K562 (cell line): ENCODE measurements around the gene SNX18. TPM values are rescaled to one million over a fixed set of nuclear protein-coding genes. Genes with fewer than 3 reads are reported as not detected.

Source experiments
- ATAC-seq: fragments of 200-7000 bp; cut with Tn5 transposase; 3 replicates; pipeline ENCODE4 v1.9.1; 2020; ENCODE audit warnings: moderate library complexity
- BruUV-seq: library from RNA; stranded (reverse); fragments of 400-500 nt; replicated peaks from 2 replicates; lab custom pipeline; 2021; lab: Mats Ljungman, UMichigan
- CTCF ChIA-PET: fragments of 300-600 bp; formaldehyde crosslinking; extraction: SDS; loops from one replicate; lab custom pipeline; 2021; ENCODE audit warnings: low intra/inter-chr PET ratio; lab: Yijun Ruan, JAX
- POLR2A ChIA-PET: fragments of 300-600, 350-650 bp; sonication (Branson Sonifier 250); formaldehyde crosslinking; extraction: SDS; loops from one replicate; lab custom pipeline; 2021; ENCODE audit warnings: antibody characterized with exemption, inconsistent platforms; lab: Yijun Ruan, JAX
- DNase-seq, 4 experiments: peaks; one replicate each; pipeline versions ENCODE4 v3.0.0 to v3.0.0-alpha.2; 2011 to 2018; ENCODE audit warnings: low spot score in 3 of 4, mixed read lengths in 3 of 4; ENCODE audit errors: extremely low read depth in 1 of 4
- FAIRE-seq: peaks from 2 replicates; lab custom pipeline; 2011; peaks lifted over from hg19 to GRCh38; lab: Jason Lieb, UNC
- H2AFZ ChIP-seq: 2 replicates; pipeline ENCODE4 v1.6.0; 2011; ENCODE audit warnings: low read depth, low read length, control low read depth, inconsistent platforms
- H3K27ac ChIP-seq: fragments of 200-600 bp; 3 replicates; pipeline ENCODE4 v1.8.0; 2011; ENCODE audit warnings: low read depth, mild to moderate bottlenecking, control low read depth, inconsistent platforms, low read length, moderate library complexity, mixed read lengths; ENCODE audit errors: extremely low read depth
- H3K27me3 ChIP-seq, 2 experiments: fragments of 300-600 bp in 1 of 2; 2 replicates in 1 of 2; 3 replicates in 1 of 2; pipeline versions ENCODE4 v1.6.0 to v1.8.0; 2011; ENCODE audit warnings: inconsistent platforms in 2 of 2, low read length in 2 of 2, mild to moderate bottlenecking in 1 of 2, mixed read lengths in 1 of 2, moderate library complexity in 1 of 2; ENCODE audit not compliant: control insufficient read depth in 2 of 2, insufficient read depth in 2 of 2
- H3K36me3 ChIP-seq: fragments of 300-600 bp; 3 replicates; pipeline ENCODE4 v1.8.0; 2011; ENCODE audit warnings: mild to moderate bottlenecking, low read length, inconsistent platforms; ENCODE audit not compliant: control insufficient read depth, insufficient read depth
- H3K4me1 ChIP-seq, 2 experiments: fragments of 200-600 bp in 1 of 2; replicated peaks in 1 of 2; 2 replicates in 1 of 2; 3 replicates in 1 of 2; pipeline versions ENCODE4 v1.5.1 to v1.8.0; 2011; ENCODE audit warnings: inconsistent platforms in 2 of 2, low read length in 2 of 2, mild to moderate bottlenecking in 1 of 2, mixed read lengths in 1 of 2, moderate library complexity in 1 of 2; ENCODE audit not compliant: control insufficient read depth in 2 of 2, insufficient read depth in 2 of 2
- H3K4me2 ChIP-seq: 2 replicates; pipeline ENCODE4 v1.6.1; 2011; ENCODE audit warnings: low read length, control low read depth, inconsistent platforms, mixed read lengths; ENCODE audit not compliant: insufficient read depth
- H3K4me3 ChIP-seq: fragments of 200-600 bp; sonication (generic), shearing (Covaris generic); 2 replicates; pipeline ENCODE4 v1.5.1; 2016; ENCODE audit warnings: control low read depth, inconsistent platforms
- H3K79me2 ChIP-seq: fragments of 200-600 bp; 3 replicates; pipeline ENCODE4 v1.8.0; 2011; ENCODE audit warnings: low read length, inconsistent platforms; ENCODE audit not compliant: control insufficient read depth, insufficient read depth
- H3K9ac ChIP-seq, 2 experiments: 2 replicates each; pipeline versions ENCODE4 v1.6.0 to v1.6.1; 2011; ENCODE audit warnings: low read depth in 2 of 2, low read length in 2 of 2, control low read depth in 1 of 2, inconsistent platforms in 1 of 2, mild to moderate bottlenecking in 1 of 2, mixed read lengths in 1 of 2; ENCODE audit not compliant: insufficient read depth in 1 of 2
- H3K9me1 ChIP-seq: one replicate; pipeline ENCODE4 v1.6.0; 2011; ENCODE audit warnings: inconsistent platforms, mild to moderate bottlenecking, low read length, moderate library complexity; ENCODE audit not compliant: control insufficient read depth, insufficient read depth
- H3K9me3 ChIP-seq: replicated peaks from 2 replicates; pipeline ENCODE4 v1.5.1; 2011; ENCODE audit warnings: low read depth, low read length, inconsistent platforms; ENCODE audit not compliant: control insufficient read depth, insufficient read depth
- H4K20me1 ChIP-seq: replicated peaks from 2 replicates; pipeline ENCODE4 v1.6.1; 2011; ENCODE audit warnings: low read length, inconsistent platforms, mixed read lengths; ENCODE audit not compliant: control insufficient read depth, insufficient read depth
- ATF1 ChIP-seq, 2 experiments: fragments of 450-650 bp in 1 of 2; IDR thresholded peaks; 2 replicates each; pipeline ENCODE4 v1.6.1; 2016; ENCODE audit warnings: missing compliant biosample characterization in 1 of 2, missing genetic modification characterization in 1 of 2
- BRF1 ChIP-seq: IDR thresholded peaks from 3 replicates; pipeline ENCODE4 v1.6.1; 2011; ENCODE audit warnings: borderline replicate concordance, mild to moderate bottlenecking; ENCODE audit not compliant: insufficient read length; ENCODE audit errors: extremely low read depth
- CBX8 ChIP-seq: fragments of 200-600 bp; sonication (generic); IDR thresholded peaks from 2 replicates; pipeline ENCODE4 v1.6.1; 2012; ENCODE audit warnings: borderline replicate concordance, mixed run types, low read depth, mild to moderate bottlenecking, moderate library complexity, mixed read lengths, low read length, control low read depth, inconsistent platforms; ENCODE audit not compliant: poor library complexity, severe bottlenecking; ENCODE audit errors: extremely low read depth
- CHD2 ChIP-seq: IDR thresholded peaks from 2 replicates; pipeline ENCODE4 v1.6.1; 2011; ENCODE audit warnings: low read depth, low read length
- KDM2B ChIP-seq: fragments of 250-450 bp; sonication (Bioruptor Pico); IDR thresholded peaks from 2 replicates; pipeline ENCODE4 v1.8.0; 2021; ENCODE audit warnings: mild to moderate bottlenecking, moderate library complexity
- NFE2 ChIP-seq: IDR thresholded peaks from 2 replicates; pipeline ENCODE4 v1.6.1; 2014; ENCODE audit warnings: antibody characterized with exemption, low read depth
- PHF8 ChIP-seq: fragments of 200-600 bp; sonication (generic); IDR thresholded peaks from 2 replicates; pipeline ENCODE4 v1.6.1; 2012; ENCODE audit warnings: mixed run types, mild to moderate bottlenecking, inconsistent platforms, low read length, moderate library complexity, borderline replicate concordance
- PTRF ChIP-seq: fragments of 450-650 bp; IDR thresholded peaks from 2 replicates; pipeline ENCODE4 v1.6.1; 2016; ENCODE audit warnings: mild to moderate bottlenecking, missing genetic modification characterization, missing compliant biosample characterization
- SMARCE1 ChIP-seq: fragments of 450-650 bp; IDR thresholded peaks from 2 replicates; pipeline ENCODE4 v1.7.1; 2016; ENCODE audit warnings: mild to moderate bottlenecking
- TAF7 ChIP-seq: fragments of 450-650 bp; IDR thresholded peaks from 2 replicates; pipeline ENCODE4 v1.6.1; 2016; ENCODE audit warnings: missing genetic modification characterization, missing compliant biosample characterization
- ZNF431 ChIP-seq: sonication (generic); formaldehyde crosslinking; IDR thresholded peaks from 2 replicates; pipeline ENCODE4 v1.8.0; 2022; ENCODE audit warnings: mild to moderate bottlenecking, missing genetic modification reagents
- ZNF764 ChIP-seq: fragments of 250-450 bp; sonication (Bioruptor Pico); IDR thresholded peaks from 2 replicates; pipeline ENCODE4 v1.4.0; 2020; ENCODE audit warnings: low read depth, mild to moderate bottlenecking, moderate library complexity
- WGBS: fragments of 100-300 bp; shearing (Covaris generic); methylation state at CpG from one replicate; pipeline ENCODE4 v1.1.6; 2016; ENCODE audit warnings: low coverage, mixed read lengths; ENCODE audit not compliant: insufficient coverage; ENCODE audit errors: missing lambda C conversion rate; 5-methylcytosine and 5-hydroxymethylcytosine counted together
- in situ Hi-C: fragments of 300-500 bp; cut with MboI; formaldehyde crosslinking; loops from 4 replicates; pipeline ENCODE4 v1.15.0; 2018; ENCODE audit warnings: inconsistent platforms, mixed read lengths
- intact Hi-C: fragments of 100-400 bp; cut with micrococcal nuclease; formaldehyde crosslinking; loops from 2 replicates; pipeline ENCODE4 v1.14.2; 2022
- polyA plus RNA-seq, 8 experiments: library from polyadenylated mRNA; depleted of rRNA in 4 of 8; stranded (reverse) in 5 of 8; unstranded in 3 of 8; fragments of >200 nt; fragmentation: Nextera tagmentation in 2 of 8; fragmentation: Illumina TruSeq in 1 of 8; extraction: Ambion mirVana in 2 of 8; extraction: Trizol in 1 of 8; gene quantifications; 2 replicates each; pipeline versions ENCODE4 v1.2.1 to v1.2.3, GENCODE V29; 2011 to 2014; ENCODE audit warnings: inconsistent platforms in 1 of 8, missing spikeins in 1 of 8
- total RNA-seq, 7 experiments: library from RNA; depleted of rRNA in 6 of 7; stranded (reverse); fragments of >200 nt in 6 of 7; fragmentation: Illumina TruSeq in 2 of 7; extraction: Trizol in 2 of 7; gene quantifications; 2 replicates each; pipeline versions ENCODE4 v1.2.1 to v1.2.3, GENCODE V29; 2011 to 2021; ENCODE audit warnings: low replicate concordance in 1 of 7
- TF ChIP-seq, protein P1 (sequence below): fragments of 250-450 bp; sonication (Bioruptor Pico); IDR thresholded peaks from 2 replicates; pipeline ENCODE4 v1.8.0; 2021; ENCODE audit warnings: moderate library complexity, mild to moderate bottlenecking, inconsistent platforms
- TF ChIP-seq, protein P2 (sequence below): fragments of 250-450 bp; sonication (Bioruptor Pico); IDR thresholded peaks from 2 replicates; pipeline ENCODE4 v1.8.0; 2022; ENCODE audit warnings: inconsistent platforms
- TF ChIP-seq, protein P3 (sequence below): IDR thresholded peaks from 3 replicates; pipeline ENCODE4 v1.6.1; 2011; ENCODE audit warnings: borderline replicate concordance, mild to moderate bottlenecking, moderate library complexity; ENCODE audit not compliant: insufficient read length; ENCODE audit errors: extremely low read depth

Gene SNX18
- total and polyA plus RNA-seq, 9 of the 15 experiments (the other 6 are each of a cell fraction or from before 2014, with no cell fraction given): 2.3 to 8.8 (median 6.0) TPM

DNA sequence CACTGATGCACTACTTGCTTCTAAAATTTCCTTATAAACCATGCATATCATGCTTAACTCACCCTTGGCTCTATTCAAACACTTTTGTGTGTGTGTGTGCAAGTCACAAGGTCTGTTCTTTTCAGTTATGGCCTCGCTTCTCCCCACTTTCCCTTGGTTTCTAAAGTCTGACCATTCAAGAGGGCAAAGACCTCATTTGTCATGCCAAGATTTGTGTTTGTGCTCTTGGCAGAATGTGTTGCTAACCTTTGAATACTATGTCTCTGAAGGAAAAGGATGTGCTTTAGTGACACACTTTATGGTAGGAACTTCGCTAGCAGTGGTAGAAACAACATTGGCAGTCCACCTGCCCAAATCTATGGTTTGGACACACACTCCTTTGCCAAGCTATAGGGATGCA, 50.4 kb downstream of the SNX18 start (continued):
- TF ChIP-seq, protein P1, sequence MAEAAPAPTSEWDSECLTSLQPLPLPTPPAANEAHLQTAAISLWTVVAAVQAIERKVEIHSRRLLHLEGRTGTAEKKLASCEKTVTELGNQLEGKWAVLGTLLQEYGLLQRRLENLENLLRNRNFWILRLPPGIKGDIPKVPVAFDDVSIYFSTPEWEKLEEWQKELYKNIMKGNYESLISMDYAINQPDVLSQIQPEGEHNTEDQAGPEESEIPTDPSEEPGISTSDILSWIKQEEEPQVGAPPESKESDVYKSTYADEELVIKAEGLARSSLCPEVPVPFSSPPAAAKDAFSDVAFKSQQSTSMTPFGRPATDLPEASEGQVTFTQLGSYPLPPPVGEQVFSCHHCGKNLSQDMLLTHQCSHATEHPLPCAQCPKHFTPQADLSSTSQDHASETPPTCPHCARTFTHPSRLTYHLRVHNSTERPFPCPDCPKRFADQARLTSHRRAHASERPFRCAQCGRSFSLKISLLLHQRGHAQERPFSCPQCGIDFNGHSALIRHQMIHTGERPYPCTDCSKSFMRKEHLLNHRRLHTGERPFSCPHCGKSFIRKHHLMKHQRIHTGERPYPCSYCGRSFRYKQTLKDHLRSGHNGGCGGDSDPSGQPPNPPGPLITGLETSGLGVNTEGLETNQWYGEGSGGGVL (CRISPR knock-in tag): no peak
- TF ChIP-seq CHD2: no peak

DNA sequence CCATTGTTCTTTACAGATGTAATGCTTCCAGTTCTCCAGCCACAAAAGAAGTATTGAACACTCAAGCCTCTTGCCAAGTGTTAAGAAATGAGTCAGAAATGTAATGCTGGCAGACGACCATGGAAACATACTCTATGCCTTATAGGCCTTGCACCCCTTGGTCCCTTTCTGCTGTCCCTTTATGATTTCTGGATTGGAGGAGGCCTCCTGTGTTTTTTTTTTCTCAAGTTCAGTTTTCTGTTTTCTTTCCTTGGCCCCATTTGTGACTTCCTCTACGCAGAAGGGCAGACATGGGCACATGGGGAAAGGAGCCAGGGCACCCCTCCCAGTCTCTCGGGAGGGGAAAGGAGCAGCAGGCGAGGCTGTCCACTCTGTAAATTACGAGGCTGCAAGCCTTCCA, 53.4 kb downstream of the SNX18 start:
- WGBS: 6% methylated on average over 4 of the region's 5 CpGs
- Histone ChIP-seq H3K4me2 (no peak overlapping the region), H2AFZ (no peak overlapping the region), H3K4me3 (no peak overlapping the region), H3K36me3 (no peaks in the 10 kb centered on the region), H4K20me1 (no peaks in the 10 kb centered on the region), H3K79me2 (no peaks in the 10 kb centered on the region), H3K9ac (no peak overlapping the region), H3K27me3 (peaks cover 12 to 19% of the 10 kb centered on the region in 2 experiments), H3K9me3 (no peaks in the 10 kb centered on the region; the same call in 1 of the 2 replicates), H3K27ac (no peak overlapping the region), H3K4me1 (no peaks in the 10 kb centered on the region), H3K9me1 (no peaks in the 10 kb centered on the region)
- no peak for ATAC-seq
- BruUV-seq: no TSS peak
- ChIA-PET CTCF (no interaction called here), POLR2A (no interaction called here)
- intact Hi-C loops (no loop called here), in situ Hi-C loops (no loop called here)
- TF ChIP-seq BRF1 (no peak), PHF8 (no peak), ZNF764 (CRISPR knock-in tag) (no peak), PTRF (tag) (no peak), ZNF431 (CRISPR knock-in tag) (no peak), KDM2B (CRISPR knock-in tag) (no peak), TAF7 (no peak), SMARCE1 (no peak), NFE2 (no peak), ATF1 (CRISPR knock-in tag; IDR thresholded peaks at IDR 0.05) (no peak), ATF1 (tag; IDR thresholded peaks at IDR 0.05) (no peak), CBX8 (no peak)
- TF ChIP-seq, protein P2, sequence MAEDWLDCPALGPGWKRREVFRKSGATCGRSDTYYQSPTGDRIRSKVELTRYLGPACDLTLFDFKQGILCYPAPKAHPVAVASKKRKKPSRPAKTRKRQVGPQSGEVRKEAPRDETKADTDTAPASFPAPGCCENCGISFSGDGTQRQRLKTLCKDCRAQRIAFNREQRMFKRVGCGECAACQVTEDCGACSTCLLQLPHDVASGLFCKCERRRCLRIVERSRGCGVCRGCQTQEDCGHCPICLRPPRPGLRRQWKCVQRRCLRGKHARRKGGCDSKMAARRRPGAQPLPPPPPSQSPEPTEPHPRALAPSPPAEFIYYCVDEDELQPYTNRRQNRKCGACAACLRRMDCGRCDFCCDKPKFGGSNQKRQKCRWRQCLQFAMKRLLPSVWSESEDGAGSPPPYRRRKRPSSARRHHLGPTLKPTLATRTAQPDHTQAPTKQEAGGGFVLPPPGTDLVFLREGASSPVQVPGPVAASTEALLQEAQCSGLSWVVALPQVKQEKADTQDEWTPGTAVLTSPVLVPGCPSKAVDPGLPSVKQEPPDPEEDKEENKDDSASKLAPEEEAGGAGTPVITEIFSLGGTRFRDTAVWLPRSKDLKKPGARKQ (CRISPR knock-in tag): no peak
- TF ChIP-seq, protein P3, sequence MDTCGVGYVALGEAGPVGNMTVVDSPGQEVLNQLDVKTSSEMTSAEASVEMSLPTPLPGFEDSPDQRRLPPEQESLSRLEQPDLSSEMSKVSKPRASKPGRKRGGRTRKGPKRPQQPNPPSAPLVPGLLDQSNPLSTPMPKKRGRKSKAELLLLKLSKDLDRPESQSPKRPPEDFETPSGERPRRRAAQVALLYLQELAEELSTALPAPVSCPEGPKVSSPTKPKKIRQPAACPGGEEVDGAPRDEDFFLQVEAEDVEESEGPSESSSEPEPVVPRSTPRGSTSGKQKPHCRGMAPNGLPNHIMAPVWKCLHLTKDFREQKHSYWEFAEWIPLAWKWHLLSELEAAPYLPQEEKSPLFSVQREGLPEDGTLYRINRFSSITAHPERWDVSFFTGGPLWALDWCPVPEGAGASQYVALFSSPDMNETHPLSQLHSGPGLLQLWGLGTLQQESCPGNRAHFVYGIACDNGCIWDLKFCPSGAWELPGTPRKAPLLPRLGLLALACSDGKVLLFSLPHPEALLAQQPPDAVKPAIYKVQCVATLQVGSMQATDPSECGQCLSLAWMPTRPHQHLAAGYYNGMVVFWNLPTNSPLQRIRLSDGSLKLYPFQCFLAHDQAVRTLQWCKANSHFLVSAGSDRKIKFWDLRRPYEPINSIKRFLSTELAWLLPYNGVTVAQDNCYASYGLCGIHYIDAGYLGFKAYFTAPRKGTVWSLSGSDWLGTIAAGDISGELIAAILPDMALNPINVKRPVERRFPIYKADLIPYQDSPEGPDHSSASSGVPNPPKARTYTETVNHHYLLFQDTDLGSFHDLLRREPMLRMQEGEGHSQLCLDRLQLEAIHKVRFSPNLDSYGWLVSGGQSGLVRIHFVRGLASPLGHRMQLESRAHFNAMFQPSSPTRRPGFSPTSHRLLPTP: no peak
- no peak for DNase-seq
- no peak for FAIRE-seq
